ENCODE data around the gene PAQR7. TPM values are rescaled to one million over a fixed set of nuclear protein-coding genes. Genes with fewer than 3 reads are reported as not detected.

Gene PAQR7
- total RNA-seq, 2 experiments from 2014 or later, result 0.22 to 1.3 TPM

DNA sequence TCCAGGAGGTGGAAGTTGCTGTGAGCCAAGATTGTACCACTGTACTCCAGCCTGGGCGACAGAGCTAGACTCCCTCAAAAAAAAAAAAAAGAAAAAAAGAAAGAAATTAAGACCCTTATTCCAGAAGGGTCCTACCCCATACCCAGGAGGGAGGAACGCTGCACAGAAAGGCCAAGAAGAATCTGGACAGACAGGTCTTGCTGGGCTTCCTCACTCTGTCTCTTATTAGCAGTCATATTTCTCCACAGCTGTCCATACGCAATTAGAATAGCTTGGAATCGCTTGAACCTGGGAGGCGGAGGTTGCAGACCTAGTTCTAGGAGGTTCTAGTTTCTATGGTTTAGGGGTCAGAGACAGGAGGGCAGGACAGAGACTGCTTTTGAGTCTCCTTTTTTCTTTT is 3.2 kb upstream of the PAQR7 start:
- Histone ChIP-seq H3K9me2 (ENCODE audit: insufficient read depth, low read length) (no peaks in the 10 kb centered on the region), H3K79me2 (ENCODE audit: insufficient read depth, low read depth, low read length) (no peaks in the 10 kb centered on the region), H3K4me1 (ENCODE audit: insufficient read depth, low read length, poor library complexity, severe bottlenecking) (peaks cover 15% of the 10 kb centered on the region), H3K27ac (ENCODE audit: low read depth, low read length, poor library complexity, severe bottlenecking) (no peak overlapping the region), H4K20me1 (ENCODE audit: insufficient read depth, low read length) (no peaks in the 10 kb centered on the region), H2AFZ (ENCODE audit: low read length) (no peak overlapping the region), H3K4me3 (ENCODE audit: low read depth, low read length, poor library complexity, severe bottlenecking) (no peak overlapping the region), H3K4me2 (ENCODE audit: low read length) (no peak overlapping the region), H3K9me3 (ENCODE audit: low read length) (no peaks in the 10 kb centered on the region), H3K36me3 (ENCODE audit: insufficient read depth, low read length) (no peaks in the 10 kb centered on the region)
- BruUV-seq (replicated peaks), result no TSS peak
- intact Hi-C loops (cut with micrococcal nuclease; ENCODE audit: unreplicated experiment), result no loop called here
- TF ChIP-seq, protein P1, sequence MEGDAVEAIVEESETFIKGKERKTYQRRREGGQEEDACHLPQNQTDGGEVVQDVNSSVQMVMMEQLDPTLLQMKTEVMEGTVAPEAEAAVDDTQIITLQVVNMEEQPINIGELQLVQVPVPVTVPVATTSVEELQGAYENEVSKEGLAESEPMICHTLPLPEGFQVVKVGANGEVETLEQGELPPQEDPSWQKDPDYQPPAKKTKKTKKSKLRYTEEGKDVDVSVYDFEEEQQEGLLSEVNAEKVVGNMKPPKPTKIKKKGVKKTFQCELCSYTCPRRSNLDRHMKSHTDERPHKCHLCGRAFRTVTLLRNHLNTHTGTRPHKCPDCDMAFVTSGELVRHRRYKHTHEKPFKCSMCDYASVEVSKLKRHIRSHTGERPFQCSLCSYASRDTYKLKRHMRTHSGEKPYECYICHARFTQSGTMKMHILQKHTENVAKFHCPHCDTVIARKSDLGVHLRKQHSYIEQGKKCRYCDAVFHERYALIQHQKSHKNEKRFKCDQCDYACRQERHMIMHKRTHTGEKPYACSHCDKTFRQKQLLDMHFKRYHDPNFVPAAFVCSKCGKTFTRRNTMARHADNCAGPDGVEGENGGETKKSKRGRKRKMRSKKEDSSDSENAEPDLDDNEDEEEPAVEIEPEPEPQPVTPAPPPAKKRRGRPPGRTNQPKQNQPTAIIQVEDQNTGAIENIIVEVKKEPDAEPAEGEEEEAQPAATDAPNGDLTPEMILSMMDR (conservative IDR thresholded peaks at IDR 0.05; ENCODE audit: low read length), result no peak
- no peak for TF ChIP-seq EZH2phosphoT487 (IDR thresholded peaks at IDR 0.05; ENCODE audit: borderline replicate concordance, low read depth, low read length)
- no peak for DNase-seq (ENCODE audit: low spot score)
- ChIA-PET CTCF (ENCODE audit: unreplicated experiment) (no interaction called here), POLR2A (no interaction called here)

GRCh38 chr1:25877155-25877554 is 1.6 kb upstream of the PAQR7 start:
- Histone ChIP-seq H3K4me3 (ENCODE audit: low read depth, low read length, poor library complexity, severe bottlenecking) (no peak overlapping the region), H2AFZ (ENCODE audit: low read length) (no peak overlapping the region), H4K20me1 (ENCODE audit: insufficient read depth, low read length) (no peaks in the 10 kb centered on the region), H3K27ac (ENCODE audit: low read depth, low read length, poor library complexity, severe bottlenecking) (no peak overlapping the region), H3K9me2 (ENCODE audit: insufficient read depth, low read length) (no peaks in the 10 kb centered on the region), H3K9me3 (ENCODE audit: low read length) (no peaks in the 10 kb centered on the region), H3K4me2 (ENCODE audit: low read length) (no peak overlapping the region), H3K36me3 (ENCODE audit: insufficient read depth, low read length) (no peaks in the 10 kb centered on the region), H3K79me2 (ENCODE audit: insufficient read depth, low read depth, low read length) (no peaks in the 10 kb centered on the region), H3K4me1 (ENCODE audit: insufficient read depth, low read length, poor library complexity, severe bottlenecking) (peaks cover 29% of the 10 kb centered on the region)
- POLR2A ChIA-PET, result no interaction called here
- intact Hi-C loops (cut with micrococcal nuclease; ENCODE audit: unreplicated experiment), result no loop called here
- CTCF ChIA-PET (ENCODE audit: unreplicated experiment), result no interaction called here
- no peak for DNase-seq (ENCODE audit: low spot score)
- BruUV-seq (replicated peaks), result no TSS peak
- no peak for TF ChIP-seq EZH2phosphoT487 (IDR thresholded peaks at IDR 0.05; ENCODE audit: borderline replicate concordance, low read depth, low read length)
- TF ChIP-seq, protein P1 (conservative IDR thresholded peaks at IDR 0.05; ENCODE audit: low read length), result no peak

- H3K4me1 ChIP-seq (ENCODE audit: insufficient read depth, low read length, poor library complexity, severe bottlenecking), result peaks cover 33% of the 10 kb centered on the region
- no peaks in the 10 kb centered on the region for H3K9me3 ChIP-seq (ENCODE audit: low read length)
- POLR2A ChIA-PET, result no interaction called here
- H3K36me3 ChIP-seq (ENCODE audit: insufficient read depth, low read length), result no peaks in the 10 kb centered on the region
- H3K4me3 ChIP-seq (ENCODE audit: low read depth, low read length, poor library complexity, severe bottlenecking), result no peak overlapping the region
- H3K79me2 ChIP-seq (ENCODE audit: insufficient read depth, low read depth, low read length), result no peaks in the 10 kb centered on the region
- no peaks in the 10 kb centered on the region for H4K20me1 ChIP-seq (ENCODE audit: insufficient read depth, low read length)
- H3K27ac ChIP-seq (ENCODE audit: low read depth, low read length, poor library complexity, severe bottlenecking), result no peak overlapping the region
- H2AFZ ChIP-seq (ENCODE audit: low read length), result no peak overlapping the region
- DNase-seq (ENCODE audit: low spot score), result no peak
- TF ChIP-seq, protein P1 (conservative IDR thresholded peaks at IDR 0.05; ENCODE audit: low read length), result no peak
- no peak for TF ChIP-seq EZH2phosphoT487 (IDR thresholded peaks at IDR 0.05; ENCODE audit: borderline replicate concordance, low read depth, low read length)
- H3K9me2 ChIP-seq (ENCODE audit: insufficient read depth, low read length), result no peaks in the 10 kb centered on the region
- intact Hi-C loops (cut with micrococcal nuclease; ENCODE audit: unreplicated experiment), result no loop called here
- no TSS peak for BruUV-seq (replicated peaks)
- CTCF ChIA-PET (ENCODE audit: unreplicated experiment), result no interaction called here
- no peak overlapping the region for H3K4me2 ChIP-seq (ENCODE audit: low read length)
Observed at GRCh38 chr1:25876693-25877077, 1.2 kb upstream of the PAQR7 start.

All from OCI-LY7 (cell line).